A673 (cell line): ENCODE measurements around the gene ZC2HC1B. TPM values are rescaled to one million over a fixed set of nuclear protein-coding genes. Genes with fewer than 3 reads are reported as not detected.

Source experiments
- BruUV-seq: library from RNA; stranded (reverse); fragments of 400-500 nt; replicated peaks from 2 replicates; lab custom pipeline; 2021; lab: Mats Ljungman, UMichigan
- CTCF ChIA-PET: fragments of 300-600 bp; sonication (Branson Sonifier 250); formaldehyde crosslinking; loops from one replicate; lab custom pipeline; 2022; ENCODE audit warnings: antibody characterized with exemption; lab: Charles Lee
- POLR2A ChIA-PET: fragments of 300-600 bp; sonication (Branson Sonifier 250); formaldehyde crosslinking; loops from one replicate; lab custom pipeline; 2022; ENCODE audit warnings: antibody characterized with exemption; ENCODE audit not compliant: low non-redundant PET; lab: Charles Lee
- DNase-seq: peaks from one replicate; pipeline ENCODE4 v3.0.0-alpha.2; 2015; ENCODE audit warnings: low spot score
- H3K27ac ChIP-seq: fragments of 200-600 bp; sonication (generic); 2 replicates; pipeline ENCODE4 v1.5.1; 2016; ENCODE audit warnings: mixed run types, low read depth, mild to moderate bottlenecking, mixed read lengths, antibody characterized with exemption, low read length; ENCODE audit not compliant: poor library complexity, severe bottlenecking
- H3K27me3 ChIP-seq: fragments of 200-600 bp; sonication (generic); replicated peaks from 2 replicates; pipeline ENCODE4 v1.6.1; 2017; ENCODE audit warnings: mixed run types, low read depth, mild to moderate bottlenecking, mixed read lengths, antibody characterized with exemption, low read length; ENCODE audit not compliant: insufficient read depth, poor library complexity
- H3K36me3 ChIP-seq: fragments of 200-600 bp; sonication (generic); 2 replicates; pipeline ENCODE4 v1.6.1; 2016; ENCODE audit warnings: mixed run types, mild to moderate bottlenecking, mixed read lengths, antibody characterized with exemption, low read length; ENCODE audit not compliant: insufficient read depth, poor library complexity, severe bottlenecking
- H3K4me1 ChIP-seq: fragments of 200-600 bp; sonication (generic); 2 replicates; pipeline ENCODE4 v1.6.1; 2017; ENCODE audit warnings: mixed run types, mild to moderate bottlenecking, mixed read lengths, antibody characterized with exemption, low read length; ENCODE audit not compliant: insufficient read depth, poor library complexity, severe bottlenecking
- H3K4me3 ChIP-seq: fragments of 200-600 bp; sonication (generic); 2 replicates; pipeline ENCODE4 v1.5.1; 2016; ENCODE audit warnings: low read depth, mixed run types, mild to moderate bottlenecking, mixed read lengths, low read length; ENCODE audit not compliant: poor library complexity, severe bottlenecking
- H3K9me3 ChIP-seq: fragments of 200-600 bp; sonication (generic); 2 replicates; pipeline ENCODE4 v1.6.1; 2016; ENCODE audit warnings: mixed run types, low read depth, mild to moderate bottlenecking, mixed read lengths, antibody characterized with exemption, low read length; ENCODE audit not compliant: poor library complexity, severe bottlenecking
- EZH2 ChIP-seq: fragments of 200-600 bp; sonication (generic); IDR thresholded peaks from 2 replicates; pipeline ENCODE4 v1.6.1; 2017; ENCODE audit warnings: borderline replicate concordance, low read depth, mild to moderate bottlenecking, mixed read lengths, antibody characterized with exemption, low read length; ENCODE audit not compliant: poor library complexity, severe bottlenecking
- intact Hi-C: fragments of 100-400 bp; cut with micrococcal nuclease; formaldehyde crosslinking; loops from one replicate; pipeline ENCODE4 v1.10.0; 2022; ENCODE audit not compliant: unreplicated experiment
- total RNA-seq: library from RNA; stranded (reverse); gene quantifications from 2 replicates; pipeline ENCODE4 v1.2.3, GENCODE V29; 2021
- TF ChIP-seq, protein P1 (sequence below): fragments of 300-800, 200-600 bp; sonication (generic); conservative IDR thresholded peaks from 2 replicates; pipeline ENCODE4 v1.5.1; 2017; ENCODE audit warnings: low read depth, mild to moderate bottlenecking, antibody characterized with exemption, low read length, moderate library complexity, mixed read lengths

The ZC2HC1B gene
- total RNA-seq, 1 experiment from 2014 or later = not detected

- ChIA-PET POLR2A (no interaction called here), CTCF (no interaction called here)
- Histone ChIP-seq H3K27ac (no peak overlapping the region), H3K4me3 (no peak overlapping the region), H3K9me3 (no peaks in the 10 kb centered on the region), H3K4me1 (no peaks in the 10 kb centered on the region), H3K27me3 (no peaks in the 10 kb centered on the region), H3K36me3 (no peaks in the 10 kb centered on the region)
- BruUV-seq = no TSS peak
- no peak for TF ChIP-seq EZH2
- TF ChIP-seq, protein P1, sequence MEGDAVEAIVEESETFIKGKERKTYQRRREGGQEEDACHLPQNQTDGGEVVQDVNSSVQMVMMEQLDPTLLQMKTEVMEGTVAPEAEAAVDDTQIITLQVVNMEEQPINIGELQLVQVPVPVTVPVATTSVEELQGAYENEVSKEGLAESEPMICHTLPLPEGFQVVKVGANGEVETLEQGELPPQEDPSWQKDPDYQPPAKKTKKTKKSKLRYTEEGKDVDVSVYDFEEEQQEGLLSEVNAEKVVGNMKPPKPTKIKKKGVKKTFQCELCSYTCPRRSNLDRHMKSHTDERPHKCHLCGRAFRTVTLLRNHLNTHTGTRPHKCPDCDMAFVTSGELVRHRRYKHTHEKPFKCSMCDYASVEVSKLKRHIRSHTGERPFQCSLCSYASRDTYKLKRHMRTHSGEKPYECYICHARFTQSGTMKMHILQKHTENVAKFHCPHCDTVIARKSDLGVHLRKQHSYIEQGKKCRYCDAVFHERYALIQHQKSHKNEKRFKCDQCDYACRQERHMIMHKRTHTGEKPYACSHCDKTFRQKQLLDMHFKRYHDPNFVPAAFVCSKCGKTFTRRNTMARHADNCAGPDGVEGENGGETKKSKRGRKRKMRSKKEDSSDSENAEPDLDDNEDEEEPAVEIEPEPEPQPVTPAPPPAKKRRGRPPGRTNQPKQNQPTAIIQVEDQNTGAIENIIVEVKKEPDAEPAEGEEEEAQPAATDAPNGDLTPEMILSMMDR = no peak
- intact Hi-C loops = no loop called here
- no peak for DNase-seq
These were observed 30.4 kb downstream of the ZC2HC1B start for GRCh38 chr6:143894655-143895054.

DNA sequence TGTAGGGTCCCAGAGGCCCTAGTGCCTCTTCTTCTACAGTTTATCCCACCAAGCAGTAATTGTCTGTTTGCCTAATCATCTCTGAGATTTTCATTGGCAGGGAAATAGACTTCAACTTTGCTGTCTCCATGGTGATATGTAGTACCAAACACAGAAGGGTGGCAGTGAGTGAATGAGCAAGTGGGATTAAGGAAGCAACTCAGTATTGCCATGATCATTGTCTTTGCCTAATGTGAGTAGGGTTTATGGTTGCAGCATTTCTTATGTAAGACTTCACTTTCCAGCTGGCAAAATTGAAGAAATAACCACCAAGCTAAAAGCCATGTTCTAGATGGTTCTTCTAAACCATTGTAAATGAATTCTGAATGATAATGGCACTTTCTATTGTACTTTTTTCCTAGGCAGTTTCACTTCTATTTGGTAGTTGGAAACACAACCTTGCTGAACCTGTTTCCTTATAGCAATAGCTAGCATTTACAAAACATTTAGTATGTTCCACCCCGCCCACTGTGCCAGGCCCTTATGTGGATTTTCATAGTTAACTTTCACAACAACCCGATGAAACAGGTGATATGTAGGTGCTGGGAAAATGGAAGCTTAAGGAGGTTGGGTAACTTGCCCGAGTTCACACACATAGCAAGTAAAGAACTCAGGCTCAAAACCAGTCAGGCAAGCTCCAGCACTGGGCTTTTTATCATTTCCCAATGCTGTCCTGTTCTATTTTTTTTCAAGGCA is 32.0 kb downstream of the ZC2HC1B start:
- no peaks in the 10 kb centered on the region for H3K36me3 ChIP-seq
- no peaks in the 10 kb centered on the region for H3K27me3 ChIP-seq
- H3K4me3 ChIP-seq = no peak overlapping the region
- BruUV-seq = no TSS peak
- H3K4me1 ChIP-seq = no peaks in the 10 kb centered on the region
- CTCF ChIA-PET = no interaction called here
- no peak overlapping the region for H3K27ac ChIP-seq
- no peaks in the 10 kb centered on the region for H3K9me3 ChIP-seq
- DNase-seq = no peak
- TF ChIP-seq, protein P1 = no peak
- TF ChIP-seq EZH2 = no peak
- intact Hi-C loops = no loop called here
- POLR2A ChIA-PET = no interaction called here

- Histone ChIP-seq H3K4me3 (no peak overlapping the region), H3K27me3 (no peaks in the 10 kb centered on the region), H3K4me1 (no peaks in the 10 kb centered on the region), H3K27ac (no peak overlapping the region), H3K9me3 (no peaks in the 10 kb centered on the region), H3K36me3 (no peaks in the 10 kb centered on the region)
- TF ChIP-seq, protein P1 = no peak
- TF ChIP-seq EZH2 = no peak
- DNase-seq = no peak
- intact Hi-C loops = no loop called here
- CTCF ChIA-PET = no interaction called here
- BruUV-seq = no TSS peak
- POLR2A ChIA-PET = no interaction called here
These were observed 36.1 kb downstream of the ZC2HC1B start for GRCh38 chr6:143900358-143900757.
